ENCODE measurements around the gene CORO2A. TPM values are rescaled to one million over a fixed set of nuclear protein-coding genes. Genes with fewer than 3 reads are reported as not detected.

CORO2A gene
- total RNA-seq, 2 donors from 2014 or later: 1.2 to 3.1 TPM

DNA sequence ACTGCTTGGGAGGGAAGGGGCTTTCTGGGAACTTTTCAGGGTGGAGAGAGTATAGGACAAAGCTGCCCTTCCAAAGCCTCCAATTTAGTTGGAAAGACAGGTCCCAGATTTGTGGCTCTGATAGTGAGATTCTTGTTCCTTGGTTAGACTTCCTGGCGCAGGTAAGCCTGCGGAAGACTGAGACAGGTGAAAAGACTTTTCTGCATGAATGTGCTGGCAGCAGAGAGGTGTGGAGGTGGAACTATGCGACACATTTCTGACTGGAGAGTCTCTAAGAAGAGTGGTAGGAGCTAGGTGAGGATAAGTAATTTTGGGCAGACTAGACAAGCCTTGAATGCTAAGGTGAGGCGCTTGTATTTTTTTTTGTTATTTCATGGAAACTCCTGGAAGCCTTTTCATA is 106.0 kb downstream of the CORO2A start:
- no peak overlapping the region for H3K4me3 ChIP-seq

DNA sequence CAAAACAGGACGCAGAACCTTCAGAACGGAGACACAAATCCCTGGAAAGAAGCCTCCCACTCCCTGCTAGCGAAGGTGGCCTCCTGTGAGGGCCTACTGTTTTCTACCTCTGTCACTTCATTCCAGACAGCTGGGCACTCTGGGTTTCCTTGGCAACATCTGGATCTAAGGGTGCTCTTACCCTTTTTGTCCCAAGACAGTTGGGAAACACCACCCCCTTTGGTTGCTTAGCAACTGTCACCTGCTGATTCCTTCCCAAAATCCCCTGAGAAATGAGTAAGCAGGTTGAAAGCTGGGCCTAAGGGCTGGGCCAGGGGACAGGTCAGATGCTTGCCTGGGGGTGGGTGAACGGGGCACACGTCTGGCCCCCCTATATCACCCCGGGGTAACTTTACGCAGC is 106.5 kb downstream of the CORO2A start:
- no peak for DNase-seq (ENCODE audit: low spot score)
- no peaks in the 10 kb centered on the region for H3K9me3 ChIP-seq
- no peaks in the 10 kb centered on the region for H3K27me3 ChIP-seq (replicated peaks; ENCODE audit: insufficient read depth)
- peaks cover 0 to 6% of the 10 kb centered on the region in 2 donors for H3K4me1 ChIP-seq (ENCODE audit: control insufficient read depth in 1 of 2, low read depth in 2 of 2)
- TF ChIP-seq, protein P1, sequence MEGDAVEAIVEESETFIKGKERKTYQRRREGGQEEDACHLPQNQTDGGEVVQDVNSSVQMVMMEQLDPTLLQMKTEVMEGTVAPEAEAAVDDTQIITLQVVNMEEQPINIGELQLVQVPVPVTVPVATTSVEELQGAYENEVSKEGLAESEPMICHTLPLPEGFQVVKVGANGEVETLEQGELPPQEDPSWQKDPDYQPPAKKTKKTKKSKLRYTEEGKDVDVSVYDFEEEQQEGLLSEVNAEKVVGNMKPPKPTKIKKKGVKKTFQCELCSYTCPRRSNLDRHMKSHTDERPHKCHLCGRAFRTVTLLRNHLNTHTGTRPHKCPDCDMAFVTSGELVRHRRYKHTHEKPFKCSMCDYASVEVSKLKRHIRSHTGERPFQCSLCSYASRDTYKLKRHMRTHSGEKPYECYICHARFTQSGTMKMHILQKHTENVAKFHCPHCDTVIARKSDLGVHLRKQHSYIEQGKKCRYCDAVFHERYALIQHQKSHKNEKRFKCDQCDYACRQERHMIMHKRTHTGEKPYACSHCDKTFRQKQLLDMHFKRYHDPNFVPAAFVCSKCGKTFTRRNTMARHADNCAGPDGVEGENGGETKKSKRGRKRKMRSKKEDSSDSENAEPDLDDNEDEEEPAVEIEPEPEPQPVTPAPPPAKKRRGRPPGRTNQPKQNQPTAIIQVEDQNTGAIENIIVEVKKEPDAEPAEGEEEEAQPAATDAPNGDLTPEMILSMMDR (IDR thresholded peaks at IDR 0.05): no peak
- H3K27ac ChIP-seq: no peak overlapping the region
- ATAC-seq (ENCODE audit: insufficient number of reproducible peaks, low FRiP score, low read depth): no peak
- no peak overlapping the region for H3K4me3 ChIP-seq
- peaks cover 16% of the 10 kb centered on the region for H3K36me3 ChIP-seq

More for the DNA sequence above, 106.0 kb downstream of the CORO2A start:
- Histone ChIP-seq H3K36me3 (peaks cover 11% of the 10 kb centered on the region), H3K27ac (no peak overlapping the region), H3K9me3 (no peaks in the 10 kb centered on the region), H3K4me1 (ENCODE audit: control insufficient read depth in 1 of 2, low read depth in 2 of 2) (peaks cover 0 to 6% of the 10 kb centered on the region in 2 donors), H3K27me3 (replicated peaks; ENCODE audit: insufficient read depth) (no peaks in the 10 kb centered on the region)
- TF ChIP-seq, protein P1 (IDR thresholded peaks at IDR 0.05): no peak
- ATAC-seq (ENCODE audit: insufficient number of reproducible peaks, low FRiP score, low read depth): no peak
- DNase-seq (ENCODE audit: low spot score): no peak

DNA sequence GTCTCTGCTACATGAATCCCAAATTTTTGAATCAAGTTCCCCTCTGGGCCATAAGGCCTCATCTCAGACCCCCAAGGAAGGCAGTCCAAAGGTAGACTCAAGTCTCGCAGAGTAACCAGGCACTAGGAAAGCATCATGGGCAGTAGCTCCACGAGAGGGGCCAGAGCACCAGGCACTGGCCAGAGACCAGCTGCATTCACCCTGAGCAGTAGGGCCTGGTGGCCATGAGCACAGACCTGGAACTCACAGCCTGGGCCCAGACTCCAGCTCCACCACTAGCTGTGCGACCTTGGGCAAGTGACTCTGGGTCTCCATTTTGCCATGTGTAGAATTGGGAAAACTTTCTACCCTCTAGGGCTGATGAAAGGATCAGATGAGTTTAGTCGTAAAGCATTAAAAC is 107.4 kb downstream of the CORO2A start:
- H3K4me1 ChIP-seq (ENCODE audit: control insufficient read depth in 1 of 2, low read depth in 2 of 2): peaks cover 0 to 6% of the 10 kb centered on the region in 2 donors
- no peaks in the 10 kb centered on the region for H3K9me3 ChIP-seq
- H3K27me3 ChIP-seq (replicated peaks; ENCODE audit: insufficient read depth): no peaks in the 10 kb centered on the region
- H3K36me3 ChIP-seq: peaks cover 16% of the 10 kb centered on the region
- no peak for ATAC-seq (ENCODE audit: insufficient number of reproducible peaks, low FRiP score, low read depth)
- H3K4me3 ChIP-seq: no peak overlapping the region
- TF ChIP-seq, protein P1 (IDR thresholded peaks at IDR 0.05): no peak
- no peak overlapping the region for H3K27ac ChIP-seq
- DNase-seq (ENCODE audit: low spot score): no peak

DNA sequence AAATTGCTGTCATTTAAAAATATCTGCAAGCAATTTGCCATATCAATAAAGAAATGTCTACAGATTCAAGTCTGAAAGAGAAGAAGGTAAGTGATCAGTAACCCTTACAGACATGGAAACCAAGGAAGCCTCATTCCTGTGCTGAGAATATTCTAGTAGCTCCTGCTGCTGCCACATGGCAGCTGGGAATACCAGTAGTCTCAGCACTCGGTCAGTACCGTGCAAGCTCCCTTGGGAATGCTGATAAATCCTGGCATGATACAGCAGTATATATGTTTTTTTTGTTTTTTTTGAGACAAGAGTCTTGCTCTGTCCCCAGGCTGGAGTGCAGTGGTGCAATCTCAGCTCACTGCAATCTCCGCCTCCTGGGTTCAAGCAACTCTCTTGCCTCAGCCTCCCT is 108.0 kb downstream of the CORO2A start:
- TF ChIP-seq, protein P1 (IDR thresholded peaks at IDR 0.05): no peak
- Histone ChIP-seq H3K4me3 (no peak overlapping the region), H3K9me3 (no peaks in the 10 kb centered on the region), H3K4me1 (ENCODE audit: control insufficient read depth in 1 of 2, low read depth in 2 of 2) (peaks cover 0 to 6% of the 10 kb centered on the region in 2 donors), H3K36me3 (peaks cover 21% of the 10 kb centered on the region), H3K27ac (no peak overlapping the region), H3K27me3 (replicated peaks; ENCODE audit: insufficient read depth) (no peaks in the 10 kb centered on the region)
- no peak for DNase-seq (ENCODE audit: low spot score)
- ATAC-seq (ENCODE audit: insufficient number of reproducible peaks, low FRiP score, low read depth): no peak

DNA sequence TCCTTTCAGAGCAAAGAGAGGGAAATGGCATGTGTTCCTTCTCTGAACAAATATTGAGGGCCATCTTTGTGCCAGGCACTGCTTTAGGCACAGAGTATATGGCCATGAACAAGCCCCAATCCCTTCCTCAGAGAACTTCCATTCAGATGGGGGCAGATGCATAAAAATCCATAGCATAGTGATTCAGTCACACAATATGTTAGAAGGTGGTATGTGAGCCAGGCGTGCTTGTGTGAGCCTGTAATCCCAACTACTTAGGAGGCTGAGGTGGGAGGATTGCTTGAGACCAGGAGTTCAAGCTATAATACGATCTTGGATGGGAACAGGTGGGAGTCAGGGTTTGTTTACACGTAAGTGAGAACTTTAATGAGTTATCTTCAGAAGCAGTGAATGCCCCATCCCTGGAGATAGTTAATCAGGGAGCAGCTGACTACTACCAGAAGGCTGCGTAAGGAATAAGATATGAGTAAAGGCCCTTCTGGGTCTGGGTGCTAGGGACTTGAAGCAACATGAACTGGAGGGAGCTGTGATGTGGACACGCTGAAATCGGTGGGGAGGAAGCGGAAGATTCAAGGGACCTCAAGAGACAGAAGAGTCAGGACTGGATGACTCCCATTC is 108.8 kb downstream of the CORO2A start:
- H3K27ac ChIP-seq: no peak overlapping the region
- peaks cover 0 to 6% of the 10 kb centered on the region in 2 donors for H3K4me1 ChIP-seq (ENCODE audit: control insufficient read depth in 1 of 2, low read depth in 2 of 2)
- TF ChIP-seq, protein P1 (IDR thresholded peaks at IDR 0.05): no peak
- no peaks in the 10 kb centered on the region for H3K27me3 ChIP-seq (replicated peaks; ENCODE audit: insufficient read depth)
- ATAC-seq (ENCODE audit: insufficient number of reproducible peaks, low FRiP score, low read depth) (no peak), DNase-seq (ENCODE audit: low spot score) (no peak)
- peaks cover 22% of the 10 kb centered on the region for H3K36me3 ChIP-seq
- no peaks in the 10 kb centered on the region for H3K9me3 ChIP-seq
- H3K4me3 ChIP-seq: no peak overlapping the region
